ENCODE data around the gene DUT.

The DUT gene

DNA sequence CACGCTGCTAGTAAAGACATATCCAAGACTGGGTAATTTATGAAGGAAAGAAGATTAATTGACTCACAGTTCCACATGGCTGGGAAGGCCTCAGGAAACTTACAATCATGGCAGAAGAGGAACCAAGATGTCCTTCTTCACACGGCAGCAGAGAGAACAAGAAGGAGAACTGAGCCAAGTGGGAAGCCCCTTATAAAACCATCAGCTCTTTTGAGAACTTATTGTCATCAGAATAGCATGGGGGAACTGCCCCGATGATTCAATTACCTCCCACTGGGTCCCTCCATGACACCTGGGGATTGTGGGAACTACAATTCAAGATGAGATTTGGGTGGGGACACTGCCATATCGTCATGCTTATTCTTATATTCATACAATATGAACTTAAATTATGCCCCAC is 49.0 kb downstream of the DUT start:
- Histone ChIP-seq H3K36me3 (ENCODE audit: control insufficient read depth in 1 of 2, insufficient read depth in 2 of 2, low read depth in 1 of 2, low read length in 2 of 2) (no peaks in the 10 kb centered on the region), H3K18ac (ENCODE audit: low read depth in 1 of 2, low read length in 2 of 2) (no peak overlapping the region), H3K9ac (ENCODE audit: low read length) (no peak overlapping the region), H3K4ac (ENCODE audit: low read depth in 1 of 2, low read length in 2 of 2) (no peak overlapping the region), H4K8ac (ENCODE audit: low read length) (no peak overlapping the region), H2BK15ac (ENCODE audit: low read depth, poor library complexity, severe bottlenecking) (no peak overlapping the region), H3K14ac (ENCODE audit: low read length in 2 of 2) (no peak overlapping the region), H2AK5ac (ENCODE audit: low read length, severe bottlenecking) (no peak overlapping the region), H2BK120ac (ENCODE audit: low read depth, low read length) (no peak overlapping the region), H3K9me3 (ENCODE audit: control insufficient read depth, low read length) (no peaks in the 10 kb centered on the region), H3K27me3 (ENCODE audit: control insufficient read depth in 1 of 2, insufficient read depth in 1 of 2, low read length in 2 of 2) (no peaks in the 10 kb centered on the region), H2BK12ac (ENCODE audit: low read length in 2 of 2) (no peak overlapping the region), H2BK5ac (ENCODE audit: low read depth, low read length, poor library complexity, severe bottlenecking) (no peak overlapping the region), H3K4me2 (ENCODE audit: low read length, poor library complexity, severe bottlenecking) (no peak overlapping the region), H3K4me1 (ENCODE audit: control insufficient read depth, insufficient read depth, low read depth, low read length) (no peaks in the 10 kb centered on the region), H3K79me1 (replicated peaks; ENCODE audit: low read length, poor library complexity, severe bottlenecking) (no peaks in the 10 kb centered on the region), H3K27ac (ENCODE audit: low read length, poor library complexity, severe bottlenecking) (no peak overlapping the region), H4K91ac (ENCODE audit: low read length) (no peak overlapping the region), H3K23ac (ENCODE audit: low read length in 2 of 2) (no peak overlapping the region), H2AFZ (ENCODE audit: low read depth, low read length) (no peak overlapping the region), H3K4me3 (ENCODE audit: insufficient read depth in 1 of 2, low read depth in 1 of 2, low read length in 2 of 2) (no peak overlapping the region)
- WGBS, result 97% methylated on average over 4 of the region's 4 CpGs
- DNase-seq, result no peak

DNA sequence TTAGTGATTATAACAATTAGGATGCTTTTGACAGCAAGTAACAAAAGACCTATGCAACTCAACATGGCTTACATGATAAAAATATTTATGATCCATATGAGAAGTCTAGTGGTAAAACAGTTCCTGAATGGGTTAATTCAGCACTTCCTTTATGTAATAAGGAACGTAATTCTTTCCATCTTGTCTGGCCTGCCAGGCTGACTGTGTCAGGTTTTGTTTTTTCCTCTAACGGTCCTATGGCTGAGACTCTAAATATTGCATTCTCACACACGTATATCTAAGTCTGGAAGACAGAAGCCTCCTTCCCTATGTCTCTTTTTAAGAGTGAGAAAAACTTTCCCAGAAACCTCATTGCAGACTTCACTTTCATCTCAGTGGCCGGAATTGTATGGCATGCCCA is 50.6 kb downstream of the DUT start:
- no peak overlapping the region for H4K8ac ChIP-seq (ENCODE audit: low read length)
- H3K9ac ChIP-seq (ENCODE audit: low read length), result no peak overlapping the region
- 72% methylated on average over 4 of the region's 4 CpGs for WGBS
- no peak overlapping the region for H4K91ac ChIP-seq (ENCODE audit: low read length)
- no peaks in the 10 kb centered on the region for H3K79me1 ChIP-seq (replicated peaks; ENCODE audit: low read length, poor library complexity, severe bottlenecking)
- no peak overlapping the region for H2AFZ ChIP-seq (ENCODE audit: low read depth, low read length)
- H3K4me1 ChIP-seq (ENCODE audit: control insufficient read depth, insufficient read depth, low read depth, low read length), result peaks cover 1% of the 10 kb centered on the region
- no peak overlapping the region for H2BK12ac ChIP-seq (ENCODE audit: low read length in 2 of 2)
- no peaks in the 10 kb centered on the region for H3K36me3 ChIP-seq (ENCODE audit: control insufficient read depth in 1 of 2, insufficient read depth in 2 of 2, low read depth in 1 of 2, low read length in 2 of 2)
- no peak overlapping the region for H3K18ac ChIP-seq (ENCODE audit: low read depth in 1 of 2, low read length in 2 of 2)
- no peak for DNase-seq
- H3K4me3 ChIP-seq (ENCODE audit: insufficient read depth in 1 of 2, low read depth in 1 of 2, low read length in 2 of 2), result no peak overlapping the region
- H3K23ac ChIP-seq (ENCODE audit: low read length in 2 of 2), result no peak overlapping the region
- no peak overlapping the region for H3K14ac ChIP-seq (ENCODE audit: low read length in 2 of 2)
- H2BK120ac ChIP-seq (ENCODE audit: low read depth, low read length), result no peak overlapping the region
- no peaks in the 10 kb centered on the region for H3K27me3 ChIP-seq (ENCODE audit: control insufficient read depth in 1 of 2, insufficient read depth in 1 of 2, low read length in 2 of 2)
- no peak overlapping the region for H2BK15ac ChIP-seq (ENCODE audit: low read depth, poor library complexity, severe bottlenecking)
- no peak overlapping the region for H3K27ac ChIP-seq (ENCODE audit: low read length, poor library complexity, severe bottlenecking)
- no peak overlapping the region for H3K4me2 ChIP-seq (ENCODE audit: low read length, poor library complexity, severe bottlenecking)
- H3K4ac ChIP-seq (ENCODE audit: low read depth in 1 of 2, low read length in 2 of 2), result no peak overlapping the region
- H2AK5ac ChIP-seq (ENCODE audit: low read length, severe bottlenecking), result no peak overlapping the region
- no peaks in the 10 kb centered on the region for H3K9me3 ChIP-seq (ENCODE audit: control insufficient read depth, low read length)
- no peak overlapping the region for H2BK5ac ChIP-seq (ENCODE audit: low read depth, low read length, poor library complexity, severe bottlenecking)

DNA sequence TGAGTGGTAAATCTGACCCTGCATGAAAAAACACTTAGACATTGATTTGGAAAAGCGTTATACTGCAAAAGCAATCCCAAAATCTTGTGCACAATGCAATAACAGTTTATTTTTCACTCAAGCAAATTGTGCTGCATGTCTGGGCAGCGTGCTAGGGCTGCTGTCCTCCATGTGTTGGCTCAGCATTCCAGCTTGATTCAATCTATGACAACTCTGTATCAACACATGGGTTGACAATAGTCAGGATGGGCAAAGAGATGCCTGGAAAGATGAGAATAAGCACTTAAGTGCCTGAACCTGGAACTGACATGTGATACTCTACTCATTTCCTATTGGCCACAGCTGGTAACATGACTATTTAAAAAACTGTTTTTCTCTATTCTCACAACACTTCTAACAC is 51.8 kb downstream of the DUT start:
- Histone ChIP-seq H3K27me3 (ENCODE audit: control insufficient read depth in 1 of 2, insufficient read depth in 1 of 2, low read length in 2 of 2) (no peaks in the 10 kb centered on the region), H2AK5ac (ENCODE audit: low read length, severe bottlenecking) (peak overlapping the region; percentile 4)
- WGBS, result 85% methylated on average over 2 of the region's 2 CpGs

DNA sequence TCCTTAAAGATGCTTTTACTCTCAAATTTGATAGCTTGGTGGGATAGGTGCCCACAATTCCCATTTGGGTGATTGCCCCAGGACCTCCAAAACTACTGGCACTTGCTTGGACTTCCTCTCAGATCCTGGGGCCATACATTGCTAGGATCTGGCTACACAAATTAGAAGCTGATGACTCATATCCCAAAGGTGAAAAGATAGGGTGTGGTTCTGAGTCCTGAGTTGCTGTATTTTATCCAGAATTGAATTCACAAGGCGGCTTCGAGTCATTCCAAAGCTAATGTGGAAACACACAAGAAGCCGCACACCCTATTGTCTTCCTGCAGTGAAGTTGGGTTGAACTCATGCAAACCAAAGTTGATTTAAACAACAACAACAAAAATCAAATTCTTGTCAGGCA is 53.4 kb downstream of the DUT start:
- Histone ChIP-seq H3K27ac (ENCODE audit: low read length, poor library complexity, severe bottlenecking) (peak overlapping the region; percentile 4), H3K4me3 (ENCODE audit: insufficient read depth in 1 of 2, low read depth in 1 of 2, low read length in 2 of 2) (peak overlapping the region in 1 of 2 experiments; percentile 29), H2BK12ac (ENCODE audit: low read length in 2 of 2) (no peak overlapping the region), H3K9ac (ENCODE audit: low read length) (peak overlapping the region; percentile 74), H2AK5ac (ENCODE audit: low read length, severe bottlenecking) (no peak overlapping the region), H3K23ac (ENCODE audit: low read length in 2 of 2) (no peak overlapping the region), H3K4ac (ENCODE audit: low read depth in 1 of 2, low read length in 2 of 2) (no peak overlapping the region), H3K18ac (ENCODE audit: low read depth in 1 of 2, low read length in 2 of 2) (no peak overlapping the region), H3K9me3 (ENCODE audit: control insufficient read depth, low read length) (no peaks in the 10 kb centered on the region), H2BK5ac (ENCODE audit: low read depth, low read length, poor library complexity, severe bottlenecking) (no peak overlapping the region), H4K8ac (ENCODE audit: low read length) (no peak overlapping the region), H2BK120ac (ENCODE audit: low read depth, low read length) (no peak overlapping the region), H3K4me1 (ENCODE audit: control insufficient read depth, insufficient read depth, low read depth, low read length) (peaks cover 7% of the 10 kb centered on the region), H3K36me3 (ENCODE audit: control insufficient read depth in 1 of 2, insufficient read depth in 2 of 2, low read depth in 1 of 2, low read length in 2 of 2) (no peaks in the 10 kb centered on the region), H3K27me3 (ENCODE audit: control insufficient read depth in 1 of 2, insufficient read depth in 1 of 2, low read length in 2 of 2) (no peaks in the 10 kb centered on the region), H2AFZ (ENCODE audit: low read depth, low read length) (no peak overlapping the region), H3K14ac (ENCODE audit: low read length in 2 of 2) (no peak overlapping the region), H3K79me1 (replicated peaks; ENCODE audit: low read length, poor library complexity, severe bottlenecking) (no peaks in the 10 kb centered on the region), H4K91ac (ENCODE audit: low read length) (no peak overlapping the region), H2BK15ac (ENCODE audit: low read depth, poor library complexity, severe bottlenecking) (no peak overlapping the region), H3K4me2 (ENCODE audit: low read length, poor library complexity, severe bottlenecking) (no peak overlapping the region)
- no peak for DNase-seq
- WGBS, result 92% methylated on average over 3 of the region's 3 CpGs

More for the DNA sequence above, 51.8 kb downstream of the DUT start:
- Histone ChIP-seq H3K18ac (ENCODE audit: low read depth in 1 of 2, low read length in 2 of 2) (no peak overlapping the region), H3K27ac (ENCODE audit: low read length, poor library complexity, severe bottlenecking) (no peak overlapping the region), H3K4me2 (ENCODE audit: low read length, poor library complexity, severe bottlenecking) (no peak overlapping the region), H4K8ac (ENCODE audit: low read length) (no peak overlapping the region), H3K4me1 (ENCODE audit: control insufficient read depth, insufficient read depth, low read depth, low read length) (peaks cover 1% of the 10 kb centered on the region), H3K9me3 (ENCODE audit: control insufficient read depth, low read length) (no peaks in the 10 kb centered on the region), H3K14ac (ENCODE audit: low read length in 2 of 2) (no peak overlapping the region), H2BK5ac (ENCODE audit: low read depth, low read length, poor library complexity, severe bottlenecking) (no peak overlapping the region), H3K9ac (ENCODE audit: low read length) (no peak overlapping the region), H2AFZ (ENCODE audit: low read depth, low read length) (no peak overlapping the region), H3K4ac (ENCODE audit: low read depth in 1 of 2, low read length in 2 of 2) (no peak overlapping the region), H4K91ac (ENCODE audit: low read length) (no peak overlapping the region), H2BK15ac (ENCODE audit: low read depth, poor library complexity, severe bottlenecking) (no peak overlapping the region), H3K79me1 (replicated peaks; ENCODE audit: low read length, poor library complexity, severe bottlenecking) (no peaks in the 10 kb centered on the region), H3K36me3 (ENCODE audit: control insufficient read depth in 1 of 2, insufficient read depth in 2 of 2, low read depth in 1 of 2, low read length in 2 of 2) (no peaks in the 10 kb centered on the region), H2BK120ac (ENCODE audit: low read depth, low read length) (no peak overlapping the region), H2BK12ac (ENCODE audit: low read length in 2 of 2) (no peak overlapping the region), H3K23ac (ENCODE audit: low read length in 2 of 2) (no peak overlapping the region), H3K4me3 (ENCODE audit: insufficient read depth in 1 of 2, low read depth in 1 of 2, low read length in 2 of 2) (no peak overlapping the region)
- no peak for DNase-seq

Measured in mesenchymal stem cell (in vitro differentiated cells and primary cell).